D341Med (cell line): ENCODE measurements around the gene MAPK12.

Experiments
- DNase-seq: peaks from one replicate; pipeline ENCODE4 v3.0.0; 2012; ENCODE audit warnings: low spot score

MAPK12 gene

GRCh38 chr22:50261615-50262459 lies at the start of gene MAPK12:
TSS of gene MAPK12 (minus strand) at chr22:50261683. CDS start at chr22:50261509, 174 bp downstream.
- peak; percentile 88 for DNase-seq

- DNase-seq, result no peak
These were observed 49.5 kb upstream of the MAPK12 start for GRCh38 chr22:50310949-50311444.

DNA sequence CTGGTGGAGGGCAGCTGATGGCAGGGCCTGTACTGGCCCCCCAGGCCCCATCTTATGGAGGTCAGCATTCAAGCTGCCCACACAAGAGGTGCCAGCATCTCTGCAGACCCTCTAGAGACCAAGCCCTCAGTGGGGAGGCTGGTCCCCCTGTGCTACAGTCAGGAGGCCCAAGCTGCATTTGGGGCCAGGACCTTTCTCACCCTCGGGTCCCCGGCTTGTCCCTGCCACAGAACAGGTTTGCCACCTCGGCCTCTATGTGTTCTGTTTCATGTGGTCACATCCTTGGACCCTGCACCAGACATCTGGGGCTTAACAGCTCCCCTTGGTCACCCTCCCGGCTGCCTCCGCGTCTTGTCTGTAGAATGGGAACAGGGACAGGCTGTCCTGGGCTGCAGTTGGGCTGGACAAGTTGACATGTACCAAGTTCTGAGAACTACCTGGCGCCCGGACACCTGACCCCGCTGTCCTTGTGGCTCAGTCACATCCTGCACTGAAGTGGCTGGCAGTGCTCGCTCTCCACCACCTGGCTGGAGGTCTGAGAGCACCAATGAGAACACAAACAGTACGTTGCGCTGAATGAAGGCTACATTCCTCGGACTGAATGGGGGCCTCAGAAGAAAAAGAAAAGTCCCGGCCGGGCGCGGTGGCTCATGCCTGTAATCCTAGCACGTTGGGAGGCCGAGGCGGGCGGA lies 48.7 kb upstream of the MAPK12 start:
- no peak for DNase-seq

- DNase-seq, result no peak
These were observed 48.1 kb upstream of the MAPK12 start for GRCh38 chr22:50309601-50309991.

DNA sequence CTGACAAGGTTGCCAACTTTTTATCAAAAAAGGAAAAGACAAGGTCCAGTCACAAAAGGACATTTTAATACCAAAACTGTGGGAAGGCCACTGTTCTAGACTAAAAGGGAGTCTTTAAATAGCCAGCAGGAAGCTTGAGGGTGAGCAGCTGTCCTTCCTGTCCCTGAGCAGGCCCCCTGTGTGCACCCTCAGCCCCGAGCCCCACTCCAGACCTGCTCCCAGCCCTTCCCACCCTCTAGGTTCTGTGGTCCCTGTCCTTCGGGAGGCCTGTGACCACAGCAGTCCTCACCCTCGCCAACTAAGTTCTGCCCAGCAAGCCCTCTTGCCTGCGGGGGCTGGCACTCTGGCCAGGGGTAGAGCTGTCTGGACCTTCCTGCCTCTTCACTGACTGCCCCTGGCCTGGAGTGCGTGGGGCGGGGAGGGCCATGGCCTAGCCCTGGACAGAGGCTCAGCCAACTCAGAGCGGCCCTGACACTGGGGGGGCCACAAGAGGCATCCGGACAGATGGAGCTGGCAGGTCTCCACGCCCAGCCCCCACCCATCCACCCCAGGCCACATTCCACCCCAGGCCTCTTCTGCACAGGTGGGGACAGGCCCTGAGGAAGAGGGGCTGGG lies 47.6 kb upstream of the MAPK12 start:
- DNase-seq, result no peak

GRCh38 chr22:50308597-50308935 lies 47.1 kb upstream of the MAPK12 start:
- DNase-seq, result no peak

DNA sequence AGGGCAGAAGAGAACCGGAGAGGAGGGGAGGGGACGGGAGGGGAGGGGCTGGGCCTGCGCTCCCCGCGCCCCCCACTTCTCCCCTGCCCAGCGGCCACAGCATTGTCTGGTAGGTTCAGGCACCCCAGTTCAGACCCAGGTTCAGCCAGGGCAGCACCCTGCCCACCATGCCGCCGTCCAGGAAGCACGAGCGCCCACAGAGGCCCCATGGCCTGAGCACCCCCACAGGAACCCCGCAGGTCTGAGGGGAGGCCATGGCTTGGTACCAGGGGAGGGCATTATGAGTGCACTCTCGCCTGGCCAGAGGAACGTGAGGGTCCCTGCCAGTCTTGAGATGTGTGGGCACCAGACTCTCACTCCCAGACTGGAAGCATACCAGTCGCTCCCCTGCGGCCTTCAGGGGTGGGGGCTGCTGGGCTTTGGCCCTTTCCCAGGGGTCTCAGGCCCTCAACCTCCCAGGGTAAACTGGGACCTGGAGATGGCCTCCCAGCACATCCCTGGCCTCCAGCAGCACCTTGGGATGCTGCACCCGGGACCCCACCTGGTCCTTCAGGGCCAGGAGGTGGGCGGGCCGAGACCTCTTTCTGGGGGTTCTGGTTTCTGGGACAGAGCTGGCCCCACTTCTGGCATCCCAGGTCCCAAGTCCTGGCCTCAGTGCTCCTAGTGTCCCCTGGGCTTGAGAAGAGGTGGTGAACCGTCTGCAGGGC lies 46.6 kb upstream of the MAPK12 start:
- peak; percentile 60 for DNase-seq

GRCh38 chr22:50306753-50307749 lies 45.6 kb upstream of the MAPK12 start, which contains the start of gene PLXNB2:
TSS of gene PLXNB2 (minus strand) at chr22:50307646. CDS start at chr22:50290584, 17,062 bp downstream.
- DNase-seq, result peak; percentile 92

GRCh38 chr22:50305923-50306566 lies 44.6 kb upstream of the MAPK12 start:
- DNase-seq, result peak; percentile 79

DNA sequence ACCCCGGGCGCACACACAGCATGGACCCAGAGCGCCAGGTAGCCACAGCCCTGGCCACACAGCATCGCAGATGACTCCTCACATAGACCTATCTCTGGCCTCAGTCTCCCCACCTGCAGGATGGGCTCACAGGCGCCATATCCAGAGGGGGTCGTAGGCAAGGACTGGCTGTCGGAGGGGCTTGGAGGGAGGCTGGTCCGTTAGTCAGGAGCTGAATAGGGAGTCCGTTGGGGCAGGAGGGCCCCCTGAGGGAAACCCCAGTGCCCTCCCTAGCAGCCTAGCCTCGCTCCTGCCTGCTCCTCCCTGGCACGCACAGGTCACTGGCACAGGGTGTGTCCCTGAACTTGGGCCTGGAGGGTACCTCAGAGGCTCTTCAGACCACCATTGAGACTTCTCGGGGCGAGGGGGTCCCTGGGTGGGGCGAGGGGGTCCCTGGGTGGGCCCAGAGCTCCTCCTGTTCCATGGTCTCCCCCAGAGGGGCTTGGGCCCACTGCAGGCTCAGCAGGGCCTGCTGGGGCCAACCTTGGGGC lies 44.0 kb upstream of the MAPK12 start:
- no peak for DNase-seq

DNA sequence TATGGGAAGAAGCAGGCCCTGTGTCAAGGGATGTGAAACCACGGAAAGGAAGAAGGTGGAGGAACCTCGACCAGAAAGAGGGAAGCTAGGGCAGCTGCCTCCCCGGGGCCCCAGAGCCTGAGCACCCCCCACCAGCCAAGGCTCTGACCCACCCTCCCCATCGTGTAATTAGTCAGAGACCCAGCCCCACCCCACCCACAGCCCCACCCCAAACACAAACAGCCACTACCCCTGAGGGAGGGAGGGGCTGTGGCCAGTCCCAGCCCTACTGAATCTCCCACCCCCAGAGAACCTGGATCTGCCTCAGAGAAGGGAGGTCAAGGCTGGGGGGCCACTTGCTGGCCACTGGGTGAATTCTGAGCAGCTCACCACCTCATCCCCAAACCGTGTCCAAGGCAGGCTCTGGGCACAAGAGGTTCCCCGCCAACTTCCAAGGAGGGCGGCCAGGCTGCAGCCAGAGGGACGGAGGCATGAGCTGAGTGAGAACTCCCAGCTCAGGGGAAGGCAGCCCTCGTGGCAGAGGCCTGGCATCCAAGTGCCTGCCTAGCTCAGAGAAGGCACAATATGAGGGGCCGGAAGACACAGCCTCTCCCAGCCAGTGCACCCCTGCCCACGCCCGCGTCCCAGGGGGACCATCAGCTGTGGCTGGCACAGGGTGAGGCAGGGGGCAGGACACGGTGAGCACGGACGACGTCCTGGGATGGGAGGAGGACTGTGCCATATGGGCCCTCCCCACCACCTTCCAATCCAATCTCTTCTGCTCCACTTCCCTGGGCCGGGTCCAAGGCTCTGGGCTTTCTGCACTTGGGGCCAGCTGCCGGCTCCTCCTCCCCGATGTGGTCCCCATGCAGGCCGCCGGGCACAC lies 43.3 kb upstream of the MAPK12 start:
- peak; percentile 64 for DNase-seq

- no peak for DNase-seq
These were observed 42.5 kb upstream of the MAPK12 start for GRCh38 chr22:50303848-50304527.

DNA sequence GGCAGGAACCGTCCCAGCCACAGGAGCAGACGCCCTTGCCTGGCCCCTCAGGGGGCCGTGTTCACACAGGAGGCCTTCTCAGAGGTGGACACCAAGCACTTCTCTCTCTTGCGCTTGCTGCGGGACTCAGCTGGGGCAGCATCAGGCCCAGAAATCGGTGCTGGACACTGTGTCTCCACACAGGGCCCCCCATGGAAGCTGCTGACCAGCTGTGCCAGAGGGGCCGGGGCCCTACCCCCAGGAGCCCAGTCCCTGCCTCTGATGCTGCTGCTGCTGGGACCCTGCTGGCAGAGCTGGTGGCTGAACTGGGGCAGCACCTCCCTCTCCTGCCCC lies 42.0 kb upstream of the MAPK12 start:
- no peak for DNase-seq

DNA sequence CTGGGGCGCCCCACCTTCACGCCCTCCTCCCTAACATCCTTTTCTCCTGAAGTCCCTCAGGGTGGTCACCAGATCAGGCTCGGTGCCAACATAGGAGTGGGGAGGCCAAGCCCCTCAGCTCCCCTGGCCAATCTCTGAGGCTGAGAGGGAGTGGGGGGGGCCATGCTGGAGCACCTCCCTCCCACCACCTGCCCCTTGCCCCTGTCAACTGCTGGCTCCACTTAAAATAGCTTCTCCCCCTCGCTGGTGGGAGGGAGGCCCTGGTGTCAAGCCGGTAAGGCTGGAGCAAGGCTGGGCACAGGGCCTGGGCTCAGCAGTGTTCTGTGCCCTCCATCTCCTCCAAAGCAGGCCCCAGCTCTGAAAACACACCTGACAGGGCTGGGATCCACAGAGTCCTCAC lies 41.1 kb upstream of the MAPK12 start:
- DNase-seq, result no peak

DNA sequence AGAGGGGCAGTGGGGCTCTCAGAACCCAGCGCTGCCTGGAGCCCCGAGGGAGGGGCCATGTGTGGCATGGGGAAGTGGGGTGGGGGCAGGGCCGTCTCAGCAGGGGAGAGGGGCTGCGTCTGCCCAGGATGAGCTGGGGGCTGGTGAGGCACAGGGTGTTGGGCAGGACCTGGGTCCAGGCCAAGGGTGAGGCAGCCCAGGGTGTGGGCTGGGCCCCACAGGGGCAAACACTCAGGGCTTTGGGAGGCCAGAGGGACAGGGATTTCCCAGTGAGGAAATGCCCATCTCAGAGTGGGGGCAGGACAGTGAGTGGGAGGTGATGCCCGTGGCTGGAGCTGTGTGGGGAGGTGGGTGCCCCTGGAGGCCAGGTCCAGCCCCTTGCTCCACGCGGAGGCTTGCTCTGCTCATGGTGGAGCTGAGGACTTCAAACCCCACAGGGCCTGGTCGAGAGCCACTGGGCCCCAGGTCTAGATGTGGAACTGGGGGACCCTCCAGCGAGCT lies 40.6 kb upstream of the MAPK12 start:
- no peak for DNase-seq

GRCh38 chr22:50301581-50301991 lies 40.1 kb upstream of the MAPK12 start:
- DNase-seq, result no peak

- no peak for DNase-seq
These were observed 39.3 kb upstream of the MAPK12 start for GRCh38 chr22:50300620-50301257.
